ENCODE results near the gene MARF1.
"Not testable (repeated sequence)": the region's sequence is repeated elsewhere in the genome, so short reads cannot be mapped to it uniquely, and the experiment has no call there.

The MARF1 gene

DNA sequence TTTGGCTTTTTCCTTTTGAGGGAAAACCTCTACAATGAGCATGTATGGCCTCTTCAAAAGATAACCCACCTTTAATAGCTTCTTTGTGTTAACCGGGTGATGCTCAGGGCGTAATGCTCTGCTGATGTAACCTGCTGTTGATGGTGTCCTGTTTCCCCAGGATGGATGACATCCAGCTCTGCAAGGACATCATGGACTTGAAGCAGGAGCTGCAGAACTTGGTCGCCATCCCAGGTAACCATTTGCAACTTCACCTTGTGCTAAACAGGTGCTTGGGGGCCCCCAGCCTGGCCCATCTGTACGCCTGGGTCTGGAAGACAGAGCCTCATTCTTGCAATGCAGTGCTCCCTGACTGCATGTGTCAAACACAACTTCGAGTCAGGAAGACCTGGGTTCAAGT lies 75.1 kb downstream of the MARF1 start:
- no peak for DNase-seq (ENCODE audit: low read depth)

DNA sequence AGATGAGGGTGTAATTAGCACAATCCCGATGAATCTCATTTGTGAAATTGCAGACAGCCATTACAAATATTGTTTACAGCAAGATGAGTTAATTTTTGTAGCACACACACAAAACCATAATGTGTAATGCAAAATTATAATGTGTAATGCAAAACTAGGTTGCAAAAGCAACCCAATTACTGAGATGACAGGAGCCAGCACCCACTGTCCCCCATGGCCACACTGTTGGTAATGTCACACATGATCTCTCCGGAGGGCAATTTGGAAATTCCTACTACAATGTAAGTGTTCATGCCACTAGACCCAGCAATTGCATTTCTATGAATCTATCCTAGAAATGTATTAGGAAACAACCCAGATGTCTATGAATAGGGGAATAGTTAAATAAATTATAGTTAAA lies 76.9 kb downstream of the MARF1 start:
- no peak for DNase-seq (ENCODE audit: low read depth)

DNA sequence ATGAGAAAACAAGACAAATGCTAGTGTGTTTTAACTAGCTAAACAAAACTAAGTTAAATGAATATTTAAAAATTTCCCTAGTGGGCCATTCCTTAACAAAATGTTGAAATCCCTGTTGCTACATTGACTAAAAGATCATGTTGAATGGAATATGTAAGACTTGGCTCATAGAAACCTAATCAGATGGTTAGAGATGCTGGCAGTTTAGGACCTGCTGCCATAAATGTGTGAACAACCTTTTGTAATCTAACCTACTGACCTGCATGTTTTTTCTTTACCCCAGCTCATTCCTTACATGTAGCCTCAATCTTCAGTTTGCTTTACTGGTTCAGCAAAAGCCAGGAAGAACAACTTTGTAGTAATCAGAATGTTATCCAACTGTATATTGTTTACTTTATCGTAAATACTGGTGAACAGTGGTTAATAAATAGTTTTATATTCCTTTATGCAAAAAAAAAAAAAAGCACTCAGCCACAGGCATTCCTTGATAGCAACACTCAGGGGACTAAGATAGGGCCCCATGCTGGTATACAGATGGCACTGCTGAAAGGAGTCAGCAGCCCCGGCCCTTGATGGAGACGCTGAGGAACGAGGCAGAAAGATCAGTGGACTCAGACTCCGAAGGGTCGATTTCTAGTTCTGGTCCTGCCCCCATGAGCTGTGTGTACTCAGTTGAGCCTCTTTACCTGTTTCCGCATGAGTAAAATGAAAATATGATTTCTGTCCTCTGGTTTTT lies 78.2 kb downstream of the MARF1 start:
- no peak for DNase-seq (ENCODE audit: low read depth)

DNA sequence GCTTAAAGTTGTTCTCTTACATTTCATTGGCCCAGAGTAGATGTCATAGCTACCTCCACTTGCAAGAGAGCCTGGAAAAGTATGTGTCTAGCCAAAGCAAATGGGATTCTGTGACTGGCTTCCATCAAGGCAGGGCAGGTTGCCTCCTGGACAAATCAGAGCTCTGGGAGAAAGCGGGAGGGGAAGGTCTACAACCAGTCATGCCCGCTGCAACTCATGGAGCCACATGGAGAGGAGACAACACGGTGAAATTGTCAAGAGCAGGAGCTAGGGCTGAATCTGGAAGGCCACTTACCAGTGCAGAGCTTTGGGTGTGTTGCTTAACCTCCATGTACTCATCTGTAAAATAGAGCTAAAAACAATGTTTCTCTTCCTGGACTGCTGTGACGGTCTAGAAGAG lies 83.8 kb downstream of the MARF1 start:
- no peak for DNase-seq (ENCODE audit: low read depth)

DNA sequence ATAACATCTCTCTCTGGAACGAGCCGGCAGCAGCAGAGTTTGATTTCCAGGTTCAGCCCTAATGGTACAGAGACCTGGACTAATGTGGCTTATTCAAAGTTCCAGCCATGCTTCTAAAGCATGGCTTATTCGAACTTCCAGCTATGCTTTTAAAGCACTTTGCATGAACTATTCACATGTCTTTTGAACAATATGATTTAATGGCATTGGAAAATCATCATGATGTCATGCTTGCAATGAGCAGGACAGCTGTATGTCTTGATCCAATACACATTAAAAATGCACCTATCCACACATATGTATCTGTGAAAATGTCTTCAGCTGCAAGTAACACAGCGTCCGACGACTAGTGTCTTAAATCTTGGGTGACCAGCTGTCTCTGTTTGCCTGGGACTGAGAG lies 85.7 kb downstream of the MARF1 start:
- no peak for DNase-seq (ENCODE audit: low read depth)

DNA sequence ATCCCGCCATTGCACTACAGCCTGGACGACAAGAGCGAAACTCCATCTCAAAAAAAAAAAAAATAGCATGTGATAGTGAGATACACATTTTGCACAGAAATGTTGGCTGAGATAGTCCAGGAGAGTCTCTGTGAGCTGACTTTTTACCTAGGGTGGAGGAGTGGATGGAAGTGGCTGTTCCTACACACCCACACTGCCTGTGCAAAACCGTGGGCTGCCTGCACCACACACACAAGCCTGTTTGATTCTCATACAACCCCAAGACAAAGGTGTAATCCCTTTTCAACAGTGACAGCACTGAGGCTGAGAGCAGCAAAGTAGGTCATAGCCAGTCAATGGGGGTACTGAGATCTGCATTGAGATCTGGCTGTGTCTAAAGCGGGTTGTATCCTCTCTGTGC lies 86.8 kb downstream of the MARF1 start:
- no peak for DNase-seq (ENCODE audit: low read depth)

DNA sequence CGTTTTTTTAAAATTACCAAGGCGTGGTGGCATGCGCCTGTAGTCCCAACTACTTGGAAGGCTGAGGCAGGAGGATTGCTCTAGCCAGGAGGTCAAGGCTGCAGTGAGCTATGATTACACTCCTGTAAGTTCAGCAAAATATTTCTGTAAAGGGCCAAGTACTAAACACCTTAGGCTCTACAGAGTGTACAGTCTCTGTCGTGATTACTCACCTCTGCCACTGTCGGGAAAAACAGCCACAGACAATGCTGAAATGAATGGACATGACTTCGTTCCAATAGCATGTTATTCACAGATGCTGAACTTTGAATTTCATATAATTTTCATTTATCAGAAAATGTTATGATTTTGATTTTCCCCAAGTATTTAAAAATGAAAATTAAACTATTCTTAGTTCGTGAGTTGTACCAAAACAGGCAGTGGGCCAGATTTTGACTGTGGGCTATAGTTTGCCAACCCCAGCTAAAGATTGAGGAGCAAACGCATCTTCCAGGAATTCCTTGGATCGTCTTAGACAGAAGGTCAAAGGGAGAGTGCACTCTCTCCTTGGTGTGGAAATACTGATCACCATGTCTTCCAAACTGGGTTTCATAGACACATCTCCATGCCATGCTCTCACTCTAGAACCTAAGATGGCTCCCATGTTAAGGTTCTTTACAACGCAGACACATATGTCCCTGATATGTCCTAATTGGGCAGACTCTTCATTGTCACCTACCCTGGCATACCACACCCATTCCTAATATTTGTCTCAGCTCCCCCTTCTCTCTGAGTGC lies 89.5 kb downstream of the MARF1 start:
- no peak for DNase-seq (ENCODE audit: low read depth)

DNA sequence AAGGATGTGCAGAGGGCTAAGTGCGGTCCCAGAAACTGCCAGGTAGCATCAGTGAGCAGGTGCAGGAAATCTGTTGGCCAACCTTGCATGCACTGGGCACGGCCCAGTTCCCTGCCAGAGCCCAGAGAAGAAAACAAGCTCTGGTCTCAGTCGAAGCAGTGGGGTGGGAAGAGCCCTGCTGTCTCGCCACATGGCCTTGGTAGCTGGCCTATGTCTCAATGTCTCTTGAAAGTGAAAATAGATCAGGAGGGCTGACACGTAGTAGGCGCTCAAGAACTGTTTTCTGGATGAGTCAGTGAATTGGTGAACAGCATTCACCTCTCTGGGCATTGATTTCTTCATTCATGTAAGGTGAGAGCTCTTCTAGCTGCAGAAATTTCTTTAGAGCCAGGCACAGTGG lies 90.4 kb downstream of the MARF1 start:
- DNase-seq (ENCODE audit: low read depth), result no peak

DNA sequence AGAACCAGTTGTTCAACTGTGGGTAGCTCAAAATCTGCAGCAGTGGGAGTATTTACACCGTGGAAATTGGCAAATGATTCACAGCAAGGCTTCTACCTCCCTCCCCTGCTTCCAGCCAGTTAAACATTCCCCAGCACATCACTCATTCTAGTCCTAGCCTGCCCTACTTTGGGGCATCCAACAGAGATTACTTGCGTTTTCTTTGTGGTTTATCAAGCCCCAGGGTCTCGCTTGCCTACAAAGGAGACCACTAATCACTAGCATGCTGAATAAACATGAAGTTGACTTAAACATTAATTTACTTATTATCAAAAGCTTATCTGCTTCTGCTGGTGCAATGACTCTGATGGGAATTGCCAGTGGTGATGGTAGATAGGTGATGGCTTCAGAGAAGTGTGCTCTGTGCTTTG lies 94.5 kb downstream of the MARF1 start:
- no peak for DNase-seq (ENCODE audit: low read depth)

DNA sequence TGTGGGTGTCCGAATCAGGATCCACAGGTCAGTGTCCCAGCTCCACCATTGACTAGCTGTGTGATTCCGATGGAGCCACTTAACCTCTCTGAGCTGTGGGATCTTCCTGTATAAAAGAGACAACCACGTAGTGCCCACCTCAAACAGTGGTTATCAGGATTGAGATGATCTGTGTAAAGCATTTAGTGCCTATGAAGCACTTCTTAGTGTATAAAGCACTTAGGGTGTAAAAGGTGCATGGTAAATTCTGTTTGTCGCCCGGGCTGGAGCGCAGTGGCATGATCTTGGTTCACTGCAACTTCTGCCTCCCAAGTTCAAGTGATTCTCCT lies 95.2 kb downstream of the MARF1 start:
- no peak for DNase-seq (ENCODE audit: low read depth)

DNA sequence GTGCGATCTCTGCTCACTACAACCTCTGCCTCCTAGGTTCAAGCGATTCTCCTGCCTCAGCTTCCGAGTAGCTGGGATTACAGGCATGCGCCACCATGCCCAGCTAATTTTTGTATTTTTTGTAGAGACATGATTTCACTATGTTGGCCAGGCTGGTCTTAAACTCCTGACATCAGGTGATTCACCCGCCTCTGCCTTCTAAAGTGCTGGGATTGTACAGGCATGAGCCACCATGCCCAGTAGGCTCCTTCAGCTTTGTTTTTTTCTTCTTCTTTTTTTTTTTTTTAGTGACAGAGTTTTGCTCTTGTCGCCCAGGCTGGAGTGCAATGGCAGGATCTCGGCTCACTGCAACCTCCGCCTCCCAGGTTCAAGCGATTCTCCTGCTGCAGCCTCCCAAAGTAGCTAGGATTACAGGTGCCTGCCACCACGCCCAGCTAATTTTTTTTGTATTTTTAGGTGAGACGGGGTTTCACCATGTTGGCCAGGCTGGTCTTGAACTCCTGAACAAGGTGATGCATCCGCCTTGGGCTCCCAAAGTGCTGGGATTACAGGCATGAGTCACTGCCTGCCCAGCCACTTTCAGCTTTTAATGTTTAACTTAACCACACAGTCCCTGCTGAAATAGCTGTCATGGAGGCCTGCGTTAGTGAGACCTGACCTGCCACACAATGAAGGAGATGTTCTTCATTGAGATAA lies 95.7 kb downstream of the MARF1 start:
- not testable (repeated sequence) for DNase-seq (ENCODE audit: low read depth)

DNA sequence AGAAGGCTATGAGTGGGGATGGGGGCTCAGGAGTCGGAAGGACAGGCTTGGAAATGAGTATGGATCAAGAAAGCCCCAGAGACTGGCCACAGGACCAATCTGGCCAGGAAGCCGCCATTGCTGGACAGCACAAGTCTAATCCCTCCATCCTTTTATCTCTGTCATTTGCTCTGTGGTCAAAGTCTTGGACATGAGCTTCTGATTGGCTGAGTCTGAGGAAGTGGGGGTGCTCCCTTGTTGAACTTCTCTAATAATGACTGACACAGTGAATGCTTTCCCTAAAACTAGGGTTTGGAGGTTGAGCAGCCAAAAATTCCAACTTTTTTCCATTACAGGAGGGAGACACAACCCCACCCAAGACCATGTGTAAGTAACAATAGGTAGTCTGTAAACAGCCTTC lies 97.4 kb downstream of the MARF1 start:
- DNase-seq (ENCODE audit: low read depth), result no peak

DNA sequence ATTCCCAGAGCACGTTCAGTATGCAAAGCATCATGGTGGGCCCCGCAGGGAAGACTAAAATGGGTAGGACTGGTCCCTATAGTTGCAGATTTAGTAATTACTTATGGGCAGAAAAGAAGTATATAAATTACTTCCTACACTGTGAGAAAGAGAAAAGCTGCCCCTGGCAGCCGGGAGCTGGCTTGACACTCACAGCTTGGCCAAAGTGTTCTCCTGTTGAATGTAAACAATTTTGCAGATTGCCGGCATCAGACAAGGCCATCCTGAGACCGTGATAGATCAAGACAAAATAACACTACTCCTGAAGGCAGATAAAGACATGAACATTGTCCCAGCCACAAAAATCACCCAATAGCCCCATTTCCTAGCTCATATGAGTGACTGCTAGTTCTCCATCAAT lies 98.5 kb downstream of the MARF1 start:
- no peak for DNase-seq (ENCODE audit: low read depth)

Data from GM04503 (cell line).